ENCODE data around the gene FAM174C. TPM values are rescaled to one million over a fixed set of nuclear protein-coding genes. Genes with fewer than 3 reads are reported as not detected.

The FAM174C gene
- total and polyA plus RNA-seq, 10 of the 15 experiments (the other 5 are each of a cell fraction or from before 2014, with no cell fraction given): 0.89 to 94.6 (median 43.6) TPM

GRCh38 chr19:1250437-1251260, 24.7 kb upstream of the FAM174C start:
- no peaks in the 10 kb centered on the region for H4K20me1 ChIP-seq (ENCODE audit: control insufficient read depth, insufficient read depth)
- 2% methylated on average over 19 of the region's 90 CpGs for WGBS (ENCODE audit: insufficient coverage, insufficient replicate concordance, low lambda C conversion rate, missing lambda C conversion rate)
- H3K9ac ChIP-seq (ENCODE audit: control insufficient read depth, insufficient read depth, low read length): peak overlapping the region; percentile 86
- DNase-seq (ENCODE audit: low read depth, low spot score) (no peak), FAIRE-seq (no peak), ATAC-seq (no peak)
- peak overlapping the region; percentile 72 for H3K27ac ChIP-seq (ENCODE audit: control insufficient read depth, insufficient read depth)
- POLR2A ChIA-PET: interaction anchor here (1.0 to 2.2 kb wide), 3 partner anchors 12 to 18 kb away, joined by 5 to 8 read pairs (median 8); partner anchors contain the start of gene CIRBP
- H3K9me3 ChIP-seq (replicated peaks; ENCODE audit: control insufficient read depth, insufficient read depth, low read length): no peaks in the 10 kb centered on the region
- SMC1A ChIA-PET (ENCODE audit: uncharacterized antibody, unreplicated experiment): no interaction called here
- in situ Hi-C loops (cut with MboI): no loop called here
- peaks cover 11 to 18% of the 10 kb centered on the region in 2 experiments; a peak in 3 of 4 replicates for H3K36me3 ChIP-seq (ENCODE audit: control insufficient read depth in 2 of 2, insufficient read depth in 2 of 2, low read length in 1 of 2)
- peaks cover 10% of the 10 kb centered on the region for H3K4me1 ChIP-seq (ENCODE audit: control insufficient read depth, insufficient read depth, low read length)
- H2AFZ ChIP-seq (ENCODE audit: control insufficient read depth, low read depth, low read length): no peak overlapping the region
- H3K4me3 ChIP-seq: peak overlapping the region; percentile 91
- BruUV-seq (replicated peaks): no TSS peak
- intact Hi-C loops (cut with micrococcal nuclease; ENCODE audit: unreplicated experiment): no loop called here
- CTCF ChIA-PET: interaction anchor here (1.3 kb wide), 1 partner anchor 16 kb away, joined by 9 read pairs; no protein-coding TSS in a partner anchor
- RAD21 ChIA-PET (ENCODE audit: unreplicated experiment): interaction anchor here (1.0 kb wide), 1 partner anchor 16 kb away, joined by 3 read pairs; no protein-coding TSS in a partner anchor
- H3K27me3 ChIP-seq (replicated peaks in 1 of 2; ENCODE audit: control insufficient read depth in 2 of 2, insufficient read depth in 2 of 2, low read length in 1 of 2): no peaks in the 10 kb centered on the region
- H3K79me2 ChIP-seq (ENCODE audit: control insufficient read depth, insufficient read depth, low read length): peaks cover 55% of the 10 kb centered on the region
- H3K4me2 ChIP-seq (ENCODE audit: control insufficient read depth, insufficient read depth): peak overlapping the region; percentile 53
- TF ChIP-seq POLR2AphosphoS5 (IDR thresholded peaks at IDR 0.05; ENCODE audit: low read length): no peak
- TF ChIP-seq EGR1 (IDR thresholded peaks at IDR 0.05; ENCODE audit: borderline replicate concordance in 1 of 2, low read depth in 2 of 2, low read length in 2 of 2): peak in 1 of 2 experiments; percentile 42; a peak in 1 of 3 replicates
- peak; percentile 32; the same call in 1 of the 2 replicates for TF ChIP-seq IKZF1 (conservative IDR thresholded peaks at IDR 0.05)
- TF ChIP-seq TBL1XR1 (IDR thresholded peaks at IDR 0.05; ENCODE audit: low read depth, low read length): no peak
- peak; percentile 77 for TF ChIP-seq GATAD2B (conservative IDR thresholded peaks at IDR 0.05; ENCODE audit: low read depth)
- TF ChIP-seq ZNF687 (IDR thresholded peaks at IDR 0.05): 0 out of 2 replicates have a peak, but pooled peaks have one; percentile 39
- TF ChIP-seq JUNB (IDR thresholded peaks at IDR 0.05): no peak
- TF ChIP-seq NR2C1 (IDR thresholded peaks at IDR 0.05): 0 out of 2 replicates have a peak, but pooled peaks have one; percentile 29
- peak; percentile 70; the same call in 1 of the 2 replicates for TF ChIP-seq LARP7 (IDR thresholded peaks at IDR 0.05)
- TF ChIP-seq CBFB (IDR thresholded peaks at IDR 0.05; ENCODE audit: low read depth): no peak
- TF ChIP-seq ZNF217 (IDR thresholded peaks at IDR 0.05): peak; percentile 43; the same call in 1 of the 2 replicates
- no peak for TF ChIP-seq SRF (IDR thresholded peaks at IDR 0.05; ENCODE audit: low read depth in 2 of 2, low read length in 2 of 2)
- TF ChIP-seq MEF2B (IDR thresholded peaks at IDR 0.05; ENCODE audit: partially characterized antibody, poor library complexity, severe bottlenecking): peak; percentile 46
- TF ChIP-seq BHLHE40 (IDR thresholded peaks at IDR 0.05; ENCODE audit: borderline replicate concordance in 1 of 2, low read depth in 2 of 2, low read length in 1 of 2): peak in 1 of 2 experiments; percentile 56; a peak in 2 of 4 replicates
- TF ChIP-seq SIN3A (IDR thresholded peaks at IDR 0.05; ENCODE audit: low read depth, low read length): peak; percentile 42; the same call in 1 of the 2 replicates
- TF ChIP-seq CHD2 (IDR thresholded peaks at IDR 0.05; ENCODE audit: borderline replicate concordance, low read depth, low read length): peak; percentile 12; the same call in 1 of the 2 replicates
- peak; percentile 84 for TF ChIP-seq NKRF (conservative IDR thresholded peaks at IDR 0.05)
- TF ChIP-seq SMARCA5 (IDR thresholded peaks at IDR 0.05): peak; percentile 73; the same call in 1 of the 2 replicates

All from GM12878 (cell line).